Stimulated activated naive CD8-positive, alpha-beta T cell treated with anti-CD3 and anti-CD28 coated beads, Interleukin-15, Interleukin-2, amounts not matched to agents 100 U/mL and 50 U/mL, for 24 hours (primary cell): ENCODE results near the gene ALPL.

ENCODE experiments used
- ATAC-seq: fragments of 150-1000 bp; cut with Tn5 transposase; one replicate; pipeline ENCODE4 v1.10.0; 2021
- DNase-seq: peaks from one replicate; pipeline ENCODE4 v3.0.0; 2021

Gene ALPL

GRCh38 chr1:21598904-21599303, 89.7 kb downstream of the ALPL start:
- ATAC-seq (no peak), DNase-seq (no peak)

- no peak for ATAC-seq
- no peak for DNase-seq
Measured at GRCh38 chr1:21599402-21599801, 90.2 kb downstream of the ALPL start.

- no peak for DNase-seq
- no peak for ATAC-seq
Measured at GRCh38 chr1:21601278-21602048, 92.2 kb downstream of the ALPL start.

GRCh38 chr1:21603177-21604138, 94.2 kb downstream of the ALPL start:
- DNase-seq, result no peak
- no peak for ATAC-seq

- DNase-seq (no peak), ATAC-seq (no peak)
Measured at GRCh38 chr1:21604208-21604957, 95.2 kb downstream of the ALPL start.

- ATAC-seq (no peak), DNase-seq (no peak)
Measured at GRCh38 chr1:21605012-21605715, 95.9 kb downstream of the ALPL start.

GRCh38 chr1:21605964-21606705, 96.9 kb downstream of the ALPL start:
- DNase-seq (no peak), ATAC-seq (no peak)

- ATAC-seq (peak; percentile 81), DNase-seq (peak; percentile 65)
Measured at GRCh38 chr1:21607549-21608529, 98.6 kb downstream of the ALPL start.

- ATAC-seq (no peak), DNase-seq (no peak)
Measured at GRCh38 chr1:21608798-21609197, 99.6 kb downstream of the ALPL start.

- no peak for ATAC-seq
- DNase-seq, result no peak
Measured at GRCh38 chr1:21610027-21610426, 100.8 kb downstream of the ALPL start.

- ATAC-seq (no peak), DNase-seq (no peak)
Measured at GRCh38 chr1:21610989-21611785, 102.0 kb downstream of the ALPL start.

- no peak for DNase-seq
- ATAC-seq, result no peak
Measured at GRCh38 chr1:21612057-21612456, 102.8 kb downstream of the ALPL start.

- no peak for DNase-seq
- ATAC-seq, result no peak
Measured at GRCh38 chr1:21613072-21613867, 104.0 kb downstream of the ALPL start.

- no peak for DNase-seq
- no peak for ATAC-seq
Measured at GRCh38 chr1:21614419-21615115, 105.3 kb downstream of the ALPL start.

- DNase-seq, result no peak
- no peak for ATAC-seq
Measured at GRCh38 chr1:21616372-21616771, 107.1 kb downstream of the ALPL start.

- DNase-seq (no peak), ATAC-seq (no peak)
Measured at GRCh38 chr1:21617126-21617738, 108.0 kb downstream of the ALPL start.

- no peak for ATAC-seq
- DNase-seq, result no peak
Measured at GRCh38 chr1:21618059-21618458, 108.8 kb downstream of the ALPL start.
